GM20000 (cell line): Measurements from ENCODE around the gene CAMTA1.

Source experiments
- DNase-seq: peaks from one replicate; pipeline ENCODE4 v3.0.0; 2012; ENCODE audit warnings: low spot score
- TF ChIP-seq, protein P1 (sequence below): IDR thresholded peaks from 2 replicates; pipeline ENCODE4 v1.5.1; 2012; ENCODE audit warnings: mild to moderate bottlenecking, control low read depth; ENCODE audit errors: extremely low read depth, missing control alignments

Gene CAMTA1

DNA sequence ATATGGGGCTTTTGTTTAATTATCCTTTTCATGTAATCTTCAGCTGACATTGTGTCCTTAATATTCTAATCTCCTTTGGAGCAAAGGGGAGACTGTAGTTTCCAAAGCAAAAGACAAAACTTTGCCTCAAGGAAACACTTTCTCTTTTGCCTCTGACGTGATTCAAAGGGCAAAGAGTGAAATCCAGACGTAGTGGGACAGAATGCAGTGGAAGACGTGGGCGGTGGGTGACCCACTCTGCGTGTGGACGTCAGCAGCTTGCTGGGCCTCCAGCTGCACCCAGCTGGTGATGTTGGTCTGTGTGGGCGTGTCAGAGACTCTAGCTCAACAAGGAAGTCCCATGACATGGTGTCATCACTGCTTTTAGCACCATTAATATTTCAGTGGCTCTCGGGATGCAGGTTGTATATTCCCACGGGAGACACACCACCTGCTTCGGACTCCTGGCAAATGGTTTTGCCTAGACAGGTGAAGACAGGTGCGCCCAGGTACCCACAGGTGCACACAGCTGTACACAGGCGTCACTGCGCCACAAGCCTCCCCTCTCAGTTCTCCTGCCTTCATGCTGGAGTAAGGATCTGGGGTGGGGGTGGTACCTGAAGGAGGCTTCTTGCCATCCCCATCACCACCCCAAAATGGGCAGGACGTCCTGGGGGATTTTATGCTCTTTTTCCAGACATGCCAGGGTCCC lies 693.7 kb downstream of the CAMTA1 start:
- TF ChIP-seq, protein P1, sequence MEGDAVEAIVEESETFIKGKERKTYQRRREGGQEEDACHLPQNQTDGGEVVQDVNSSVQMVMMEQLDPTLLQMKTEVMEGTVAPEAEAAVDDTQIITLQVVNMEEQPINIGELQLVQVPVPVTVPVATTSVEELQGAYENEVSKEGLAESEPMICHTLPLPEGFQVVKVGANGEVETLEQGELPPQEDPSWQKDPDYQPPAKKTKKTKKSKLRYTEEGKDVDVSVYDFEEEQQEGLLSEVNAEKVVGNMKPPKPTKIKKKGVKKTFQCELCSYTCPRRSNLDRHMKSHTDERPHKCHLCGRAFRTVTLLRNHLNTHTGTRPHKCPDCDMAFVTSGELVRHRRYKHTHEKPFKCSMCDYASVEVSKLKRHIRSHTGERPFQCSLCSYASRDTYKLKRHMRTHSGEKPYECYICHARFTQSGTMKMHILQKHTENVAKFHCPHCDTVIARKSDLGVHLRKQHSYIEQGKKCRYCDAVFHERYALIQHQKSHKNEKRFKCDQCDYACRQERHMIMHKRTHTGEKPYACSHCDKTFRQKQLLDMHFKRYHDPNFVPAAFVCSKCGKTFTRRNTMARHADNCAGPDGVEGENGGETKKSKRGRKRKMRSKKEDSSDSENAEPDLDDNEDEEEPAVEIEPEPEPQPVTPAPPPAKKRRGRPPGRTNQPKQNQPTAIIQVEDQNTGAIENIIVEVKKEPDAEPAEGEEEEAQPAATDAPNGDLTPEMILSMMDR = no peak
- peak; percentile 55 for DNase-seq

DNA sequence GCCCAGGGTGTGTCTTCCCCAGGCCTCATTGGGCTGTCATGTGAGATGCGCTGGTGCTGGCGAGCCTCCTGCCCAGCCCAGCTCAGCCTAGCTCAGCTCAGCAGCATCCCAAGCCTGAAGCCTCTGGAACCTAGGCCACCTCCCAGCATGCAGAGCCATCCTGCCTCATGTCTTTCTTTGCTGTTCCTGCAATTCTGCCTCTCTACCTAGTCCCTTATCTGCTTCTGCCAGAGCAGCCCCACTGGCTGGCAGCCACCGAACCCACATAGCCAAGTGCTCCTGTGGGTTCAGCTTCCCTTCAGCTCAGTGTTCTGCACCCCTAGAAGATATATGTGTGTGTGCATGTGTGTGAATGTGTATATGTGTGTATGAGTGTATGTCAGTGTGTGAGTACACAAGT lies 694.3 kb downstream of the CAMTA1 start:
- TF ChIP-seq, protein P1 = no peak
- DNase-seq = no peak

DNA sequence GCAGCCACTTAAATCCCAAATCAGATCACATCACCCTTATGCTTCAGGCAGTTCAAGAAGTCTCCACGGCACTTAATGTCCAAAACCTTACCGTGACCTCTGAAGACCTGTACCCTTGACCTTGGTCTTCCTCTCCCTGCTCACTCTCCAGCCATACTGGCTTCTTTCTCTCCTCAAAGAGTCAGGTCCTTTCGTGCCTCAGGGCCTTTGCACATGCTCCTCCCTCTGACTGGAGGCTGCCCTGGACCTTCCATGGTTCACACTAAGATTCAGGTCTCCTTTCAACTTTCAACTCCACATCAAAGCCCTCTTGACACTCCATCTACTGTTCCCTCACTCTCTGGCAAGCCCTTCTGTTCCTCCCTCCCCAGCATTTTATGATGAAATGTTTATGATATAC lies 695.9 kb downstream of the CAMTA1 start:
- TF ChIP-seq, protein P1 = no peak
- no peak for DNase-seq

DNA sequence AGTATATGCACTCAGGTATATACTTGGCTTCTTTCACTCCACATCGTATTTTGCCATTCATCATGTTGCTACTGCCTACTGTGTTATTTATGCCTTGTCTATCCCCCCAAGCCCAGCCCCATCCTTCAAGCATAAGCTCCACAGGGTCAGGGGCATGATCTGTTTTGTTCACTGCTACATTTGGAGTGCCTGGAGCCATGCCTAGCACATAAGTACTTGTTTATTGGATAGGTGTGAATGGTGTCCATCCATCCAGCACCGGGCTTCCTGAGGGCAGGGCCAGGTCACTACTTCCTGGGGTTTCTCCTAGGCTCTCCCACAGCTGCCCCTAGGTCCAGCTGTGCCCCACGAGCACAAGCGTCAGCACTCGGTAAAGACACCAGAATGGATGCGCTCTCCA lies 696.8 kb downstream of the CAMTA1 start:
- DNase-seq = no peak
- TF ChIP-seq, protein P1 = no peak

GRCh38 chr1:7482772-7483495 lies 697.7 kb downstream of the CAMTA1 start:
- DNase-seq = no peak
- TF ChIP-seq, protein P1 = no peak

DNA sequence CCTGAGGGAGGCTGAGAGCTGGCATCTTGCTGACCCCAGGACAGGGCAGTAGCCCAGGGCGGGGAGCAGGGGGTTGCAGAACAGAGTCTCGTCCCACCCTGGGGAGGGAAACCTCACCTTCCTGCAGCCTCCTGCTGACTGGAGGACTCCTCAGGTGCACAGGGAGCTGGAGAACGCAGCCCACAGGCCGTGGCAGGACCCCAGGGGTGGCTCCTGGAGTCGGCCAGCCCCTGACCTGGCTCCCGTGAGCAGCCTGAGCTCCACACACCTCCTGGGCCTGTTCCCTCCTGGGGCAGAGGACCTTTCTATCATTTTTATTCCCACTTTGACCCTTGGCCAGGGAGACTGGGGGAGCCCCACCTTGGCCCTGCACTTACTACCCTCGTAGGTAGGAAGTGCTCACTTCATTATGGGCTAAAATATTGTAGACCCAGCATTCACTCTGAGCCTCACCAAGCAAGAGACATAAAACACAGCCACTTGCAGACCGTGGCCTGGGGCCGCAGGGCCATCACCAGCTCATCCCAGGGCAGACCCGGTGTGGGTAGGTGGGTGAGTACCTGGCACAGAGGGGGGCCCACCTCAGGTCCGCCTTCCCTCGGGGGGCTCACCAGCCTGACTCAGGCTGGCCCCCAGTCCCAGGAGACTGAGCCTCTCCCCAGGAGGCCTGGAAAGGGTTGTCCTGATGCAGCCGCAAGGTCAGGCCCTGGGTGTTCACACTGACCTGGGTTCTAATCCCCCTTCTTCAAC lies 698.6 kb downstream of the CAMTA1 start:
- TF ChIP-seq, protein P1 = no peak
- no peak for DNase-seq
